GM18861 (cell line): ENCODE results near the gene TRIOBP.

Experiments used
- ATAC-seq: cut with Tn5 transposase; IDR thresholded peaks from one replicate; pipeline ENCODE4 v1.9.1; 2021; ENCODE audit not compliant: unreplicated experiment

TRIOBP gene

DNA sequence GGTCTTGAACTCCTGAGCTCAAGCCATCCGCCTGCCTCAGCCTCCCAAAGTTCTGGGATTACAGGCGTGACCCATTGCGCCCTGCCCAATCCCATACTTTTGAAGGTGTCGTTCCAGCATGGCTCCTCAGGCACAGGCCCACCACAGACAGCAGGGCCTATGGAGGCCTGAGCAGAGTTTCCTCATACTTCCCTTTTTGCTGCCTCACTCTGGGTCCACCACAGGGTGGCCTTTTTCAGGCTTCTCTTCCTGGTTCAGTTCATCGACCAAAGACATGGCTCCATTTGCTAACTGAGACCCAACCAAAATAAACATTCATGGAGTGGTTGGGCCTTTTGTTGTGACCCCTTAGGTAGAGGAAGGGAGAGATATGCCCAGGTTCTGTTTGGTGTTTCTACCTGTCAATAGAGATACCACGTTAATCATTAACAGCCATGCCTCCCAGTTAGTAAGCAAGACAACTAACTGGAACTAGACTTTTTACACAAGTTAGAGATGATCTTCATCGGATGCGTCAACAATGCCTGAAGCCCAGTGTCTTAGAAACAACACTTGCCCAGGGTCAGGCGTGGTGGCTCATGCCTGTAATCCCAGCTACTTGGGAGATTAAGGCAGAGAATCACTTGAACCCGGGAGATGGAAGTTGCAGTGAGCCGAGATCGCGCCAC, 35.1 kb downstream of the TRIOBP start:
- ATAC-seq = no peak

DNA sequence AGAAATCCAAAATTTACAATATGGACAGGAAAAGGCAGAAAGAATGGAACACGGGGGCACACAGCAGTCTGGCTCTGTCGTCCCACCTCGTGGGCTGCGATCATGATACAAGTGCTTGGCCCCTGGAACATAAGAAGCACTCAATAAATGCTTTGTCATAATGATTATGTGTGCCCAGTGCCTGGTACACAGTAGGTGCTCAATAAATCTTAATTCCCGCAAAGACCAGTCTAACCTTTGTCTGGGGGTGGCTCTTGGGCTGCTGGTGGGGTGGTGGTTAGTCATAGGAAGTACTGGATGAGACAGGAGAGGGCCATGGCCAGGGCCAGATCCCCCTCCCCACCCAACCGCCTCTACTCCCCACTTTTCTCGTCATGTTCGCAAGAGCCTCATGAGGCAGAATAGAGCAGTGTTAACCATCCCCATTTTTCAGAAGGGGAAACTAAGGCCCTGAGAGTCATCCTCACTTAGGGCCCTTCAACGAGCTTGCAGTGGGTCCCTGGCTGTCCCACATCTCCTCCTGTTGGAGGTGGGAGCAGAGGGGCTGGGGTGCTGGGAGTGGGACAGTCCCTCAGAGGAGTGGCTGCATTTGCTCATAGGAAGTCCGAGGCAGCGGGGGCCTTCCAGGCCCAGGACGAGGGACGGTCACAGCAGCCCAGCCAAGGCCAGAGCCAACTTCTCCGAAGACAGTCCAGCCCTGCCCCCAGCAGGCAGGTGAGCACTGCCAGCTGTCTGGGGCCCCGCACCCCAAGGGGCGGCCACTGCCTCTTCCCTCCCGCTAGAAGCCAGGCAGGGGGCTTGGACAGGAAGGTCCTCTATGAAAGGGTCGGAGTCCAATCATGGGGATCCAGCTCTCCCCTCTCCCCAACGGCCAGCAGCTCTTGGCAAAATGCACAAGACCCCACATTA, 36.1 kb downstream of the TRIOBP start:
- no peak for ATAC-seq

DNA sequence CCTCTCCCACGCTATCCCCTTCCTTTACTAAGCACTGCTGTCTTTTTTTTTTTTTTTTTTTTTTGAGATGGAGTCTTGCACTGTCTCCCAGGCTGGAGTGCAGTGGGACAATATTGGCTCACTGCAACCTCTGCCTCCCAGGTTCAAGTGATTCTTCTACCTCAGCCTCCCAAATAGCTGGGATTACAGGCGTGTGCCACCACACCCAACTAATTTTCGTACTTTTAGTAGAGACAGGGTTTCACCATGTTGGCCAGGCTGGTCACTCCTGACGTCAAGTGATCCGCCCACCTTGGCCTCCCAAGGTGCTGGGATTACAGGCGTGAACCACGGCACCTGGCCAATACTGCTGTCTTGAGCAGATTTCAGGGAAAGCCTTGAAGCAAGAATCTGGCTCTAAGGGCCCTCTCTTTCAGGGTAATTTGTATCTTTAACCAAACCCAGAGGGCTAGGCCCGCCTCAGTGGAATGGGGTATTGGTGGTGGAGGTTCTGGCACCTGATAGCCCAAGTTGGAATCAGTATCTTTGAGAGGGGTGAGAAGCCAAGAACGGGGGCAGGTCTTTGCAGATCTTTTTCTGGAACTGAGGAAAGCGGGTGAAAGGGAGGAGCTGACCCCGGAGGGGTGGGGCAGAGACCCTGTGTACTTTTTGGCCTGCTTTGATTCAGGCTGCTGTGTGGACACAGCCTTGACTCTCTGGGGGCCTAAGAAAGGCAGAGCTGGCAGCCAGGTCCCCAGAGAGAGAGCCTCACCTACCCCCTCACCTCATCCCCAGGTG, 37.0 kb downstream of the TRIOBP start:
- ATAC-seq = no peak

DNA sequence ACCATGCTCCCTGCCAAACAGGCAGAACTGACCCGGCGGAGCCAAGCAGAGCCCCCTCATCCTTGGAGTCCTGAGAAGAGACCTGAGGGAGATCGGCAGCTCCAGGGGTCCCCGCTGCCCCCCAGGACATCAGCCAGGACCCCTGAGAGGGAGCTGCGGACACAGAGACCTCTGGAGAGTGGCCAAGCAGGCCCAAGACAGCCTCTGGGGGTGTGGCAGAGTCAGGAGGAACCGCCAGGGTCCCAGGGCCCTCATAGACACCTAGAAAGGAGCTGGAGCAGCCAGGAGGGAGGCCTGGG, 37.5 kb downstream of the TRIOBP start:
- ATAC-seq = no peak

DNA sequence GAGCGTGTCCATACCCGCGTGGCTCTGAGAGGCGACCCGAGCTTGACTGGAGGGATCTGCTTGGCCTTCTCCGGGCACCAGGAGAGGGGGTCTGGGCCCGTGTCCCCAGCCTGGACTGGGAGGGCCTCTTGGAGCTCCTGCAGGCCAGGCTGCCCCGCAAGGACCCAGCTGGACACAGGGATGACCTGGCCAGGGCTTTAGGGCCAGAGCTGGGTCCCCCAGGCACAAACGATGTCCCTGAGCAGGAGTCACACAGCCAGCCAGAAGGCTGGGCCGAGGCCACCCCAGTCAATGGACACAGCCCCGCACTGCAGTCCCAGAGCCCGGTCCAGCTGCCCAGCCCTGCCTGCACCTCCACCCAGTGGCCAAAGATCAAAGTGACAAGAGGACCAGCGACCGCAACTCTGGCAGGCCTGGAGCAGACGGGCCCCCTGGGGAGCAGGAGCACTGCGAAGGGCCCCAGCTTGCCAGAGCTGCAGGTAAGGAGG, 38.2 kb downstream of the TRIOBP start:
- no peak for ATAC-seq

DNA sequence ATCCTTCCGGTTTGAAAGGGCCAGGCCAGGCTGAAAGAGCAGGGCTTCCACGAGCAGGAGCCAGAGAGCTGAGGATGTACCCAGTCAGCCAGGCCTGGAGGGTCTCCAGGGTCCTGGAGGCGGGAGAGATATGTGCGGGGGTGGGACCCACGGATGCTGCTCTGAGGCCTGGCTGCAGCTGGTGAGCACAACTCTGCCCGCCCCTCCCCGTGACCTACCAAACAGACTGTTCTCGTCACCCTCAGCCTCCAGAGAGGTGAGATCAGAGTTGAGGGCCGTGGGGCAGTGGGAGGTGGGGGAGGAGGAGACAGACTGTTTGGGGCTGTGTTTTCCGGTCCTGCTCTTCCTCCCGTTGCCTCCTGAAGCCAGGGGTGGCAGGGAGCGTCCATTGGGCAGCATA, 42.2 kb downstream of the TRIOBP start:
- ATAC-seq = no peak

DNA sequence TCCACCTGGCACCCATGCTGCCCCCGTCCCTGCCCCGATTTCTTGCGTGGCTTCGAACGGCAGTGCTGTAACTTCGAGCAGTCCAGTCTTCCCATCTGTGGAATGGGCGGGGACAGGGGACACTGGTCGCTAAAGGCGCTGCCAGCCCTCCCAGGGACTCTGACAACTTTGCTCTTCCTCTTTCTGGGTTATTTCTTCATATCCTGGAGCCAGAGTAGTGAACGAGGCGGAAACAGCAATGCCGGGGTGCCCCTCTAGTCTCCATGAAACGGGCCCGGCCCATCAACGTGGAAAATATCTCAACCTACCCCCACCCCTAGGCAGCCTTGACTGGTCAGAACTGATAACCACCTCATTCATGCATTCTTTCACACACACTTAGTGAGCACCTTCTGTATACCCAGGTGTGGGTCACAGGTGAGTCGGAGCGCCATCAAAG, 42.8 kb downstream of the TRIOBP start:
- ATAC-seq = no peak

GRCh38 chr22:37740455-37741311, 43.8 kb downstream of the TRIOBP start:
- ATAC-seq = no peak

DNA sequence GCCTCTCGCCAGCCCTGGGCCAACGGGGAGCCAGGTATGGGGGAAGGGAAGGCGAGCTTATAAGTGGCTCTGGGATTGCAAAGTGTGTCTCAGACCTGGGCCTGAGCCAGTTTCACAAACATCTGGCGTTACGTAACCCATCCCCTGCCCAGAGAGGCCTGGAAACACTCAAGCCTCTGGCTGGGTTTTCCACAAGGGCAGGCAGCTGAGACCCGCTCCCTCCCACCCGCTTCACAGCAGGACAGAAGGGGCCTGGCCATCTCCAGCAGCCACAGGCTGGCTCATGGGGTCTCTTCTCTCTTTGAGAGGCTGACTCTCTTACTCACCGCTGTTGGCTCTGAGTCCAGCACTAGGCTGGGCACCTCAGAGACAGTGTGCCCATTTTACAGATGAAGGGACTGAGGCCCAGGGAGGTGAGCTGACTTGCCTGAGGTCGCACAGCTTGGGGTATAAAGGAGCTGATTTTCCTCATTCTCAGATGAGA, 44.5 kb downstream of the TRIOBP start:
- no peak for ATAC-seq

GRCh38 chr22:37742376-37743171, 45.7 kb downstream of the TRIOBP start:
- ATAC-seq = no peak

- no peak for ATAC-seq
These were observed 47.7 kb downstream of the TRIOBP start for GRCh38 chr22:37744589-37744988.

DNA sequence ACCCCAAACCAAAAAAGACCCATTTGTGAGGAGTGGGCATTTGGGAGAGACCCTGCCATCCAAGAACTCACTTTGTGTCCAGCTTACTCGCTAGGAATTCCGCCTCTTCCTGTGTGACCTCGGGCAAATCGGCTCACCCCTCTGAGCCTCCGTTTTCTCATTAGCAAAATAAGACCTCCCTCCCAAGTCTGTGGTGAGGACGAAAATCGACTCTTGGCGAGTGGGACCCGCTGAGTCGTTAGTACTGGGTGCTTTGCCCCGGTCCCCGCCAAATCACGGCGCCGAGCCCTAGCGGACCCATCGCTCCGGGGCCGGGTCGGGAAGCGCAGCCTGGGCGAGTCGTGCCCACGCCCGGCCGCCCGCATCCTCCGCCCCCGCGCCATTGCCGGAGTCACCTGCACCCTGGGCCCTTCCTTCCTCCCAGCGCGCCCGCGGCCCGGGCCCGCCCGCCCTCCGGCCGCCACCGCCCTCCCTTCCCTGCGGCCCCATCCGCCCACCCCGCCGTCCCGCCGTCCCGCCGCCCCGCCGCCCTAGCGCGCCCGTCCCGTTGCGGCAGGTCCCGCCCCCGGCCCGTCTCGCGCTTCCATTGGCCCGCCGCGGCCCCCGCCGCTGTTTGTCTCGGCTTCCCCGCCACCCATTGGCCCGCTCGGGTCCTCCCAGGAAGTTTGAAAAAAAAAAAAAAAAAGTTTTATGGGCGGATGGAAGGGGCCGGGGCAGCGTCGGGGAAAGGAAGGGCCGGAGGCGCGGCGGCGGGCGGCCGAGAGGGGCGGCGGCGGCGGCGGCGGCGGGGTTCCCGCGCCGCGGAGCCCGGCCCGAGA, 48.9 kb downstream of the TRIOBP start:
- ATAC-seq = peak; percentile 29

DNA sequence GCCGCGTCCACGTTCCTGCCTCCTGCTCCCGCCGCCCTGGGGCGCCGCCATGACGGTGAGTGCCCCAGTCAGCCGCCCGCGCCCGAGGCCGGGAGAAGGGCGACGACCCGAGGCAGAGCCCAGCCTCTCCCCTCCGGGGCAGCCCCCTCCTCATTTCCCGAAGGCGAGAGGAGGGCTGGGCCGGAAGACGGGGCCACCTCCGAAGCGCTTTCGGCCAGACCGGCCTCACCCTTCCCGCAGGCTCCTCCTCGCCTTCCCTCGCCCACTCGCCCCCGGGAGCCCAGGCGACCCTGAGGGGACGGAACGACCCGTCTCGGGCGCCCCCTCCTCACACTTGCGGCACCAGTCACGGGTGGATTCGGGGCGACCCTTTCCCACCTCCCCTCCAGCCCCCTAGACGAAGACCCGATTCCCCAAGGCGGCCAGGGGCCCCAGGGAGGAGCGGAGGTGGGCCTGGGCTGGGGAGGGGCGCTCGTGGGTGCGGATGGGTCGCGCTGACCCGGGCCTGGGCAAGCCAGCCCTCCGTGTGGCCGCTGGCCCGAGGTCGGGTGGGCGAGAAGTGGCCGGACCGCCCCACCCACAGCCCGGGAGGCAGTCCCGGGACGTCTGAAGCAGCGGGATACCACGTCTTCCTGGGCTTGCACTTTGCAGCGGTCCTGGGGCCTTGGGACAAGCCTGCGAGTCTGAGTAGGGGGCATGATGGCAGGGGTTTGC, 49.7 kb downstream of the TRIOBP start:
- no peak for ATAC-seq

DNA sequence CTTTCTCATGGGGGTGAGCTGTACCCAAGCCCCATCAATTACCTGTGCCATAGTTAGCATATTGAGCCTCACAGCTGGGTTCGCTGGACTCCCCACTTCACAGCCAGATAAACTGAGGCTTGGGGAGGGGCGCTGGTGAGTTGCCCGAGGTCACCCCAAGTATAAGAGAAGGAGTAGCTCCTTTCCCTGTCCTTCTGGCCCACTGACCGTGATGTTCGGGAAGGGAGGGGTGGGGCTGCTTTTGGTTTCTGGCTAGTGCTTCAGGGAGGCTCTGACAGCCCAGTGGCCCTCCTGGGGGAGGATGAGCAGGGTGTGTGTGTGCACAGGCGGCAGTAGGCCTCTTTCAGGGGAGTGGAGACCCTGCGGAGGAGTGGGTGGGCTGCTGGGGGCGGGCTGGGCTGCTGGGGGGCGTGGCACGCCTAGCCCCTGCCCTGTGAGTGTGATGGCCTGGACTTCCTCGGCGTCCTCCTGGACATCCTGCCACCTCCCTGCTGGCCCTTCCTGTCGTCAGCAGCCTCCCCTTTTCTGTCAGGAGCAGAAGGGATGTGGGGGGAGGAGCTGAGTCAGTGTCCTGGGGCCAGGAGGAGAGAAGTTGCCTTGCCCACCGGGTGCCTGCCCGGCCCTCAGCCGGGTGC, 50.3 kb downstream of the TRIOBP start:
- no peak for ATAC-seq

DNA sequence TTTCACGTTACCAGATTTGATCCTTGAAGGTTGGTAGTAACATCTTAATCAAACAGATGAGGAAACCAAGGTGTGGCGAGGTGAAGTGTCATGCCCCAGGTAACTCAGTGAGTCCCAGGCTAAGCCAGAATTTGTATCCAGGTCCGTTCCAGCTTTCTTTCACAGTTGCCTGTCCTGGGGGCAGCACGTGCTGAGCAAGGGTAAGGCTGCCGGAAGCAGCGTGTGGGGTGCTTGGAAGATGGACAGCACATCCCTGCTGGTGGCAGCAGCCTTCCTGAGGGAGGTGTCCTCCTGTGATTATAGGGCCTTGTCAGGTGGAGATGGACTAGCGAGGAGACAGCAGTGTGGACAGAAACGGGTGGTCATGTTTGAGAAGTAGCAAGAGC, 50.9 kb downstream of the TRIOBP start:
- ATAC-seq = no peak

GRCh38 chr22:37748659-37749058, 51.8 kb downstream of the TRIOBP start:
- no peak for ATAC-seq

DNA sequence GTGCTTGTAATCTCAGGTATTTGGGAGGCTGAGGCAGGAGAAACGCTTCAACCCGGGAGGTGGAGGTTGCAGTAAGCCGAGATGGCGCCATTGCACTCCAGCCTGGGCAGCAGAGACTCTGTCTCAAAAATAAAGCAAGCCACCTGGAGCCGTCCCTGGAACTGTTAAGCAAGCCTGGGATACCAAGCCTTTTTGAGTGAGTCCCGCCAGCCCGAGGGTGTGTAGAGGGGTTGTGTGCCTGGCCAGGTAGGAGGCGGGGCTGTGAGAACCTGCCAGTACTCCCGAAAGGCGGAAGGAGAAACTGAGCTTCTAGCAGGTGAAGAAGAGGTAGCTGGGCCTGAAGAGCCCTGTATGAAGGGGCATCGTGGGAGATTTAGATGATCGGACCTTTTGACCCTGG, 52.4 kb downstream of the TRIOBP start:
- ATAC-seq = no peak
